Muscle layer of colon (tissue), 2 donors: ENCODE data around the gene TOM1L1.

Experiments
- H3K27ac ChIP-seq: one replicate; pipeline ENCODE4 v1.7.0; 2013; ENCODE audit warnings: low read depth, mild to moderate bottlenecking, low read length, moderate library complexity
- H3K27me3 ChIP-seq, 2 donors: one replicate each; pipeline ENCODE4 v1.7.0; 2013; ENCODE audit warnings: low read length in 2 of 2, mild to moderate bottlenecking in 2 of 2; ENCODE audit not compliant: insufficient read depth in 2 of 2, control insufficient read depth in 1 of 2
- H3K36me3 ChIP-seq: one replicate; pipeline ENCODE4 v1.7.0; 2013; ENCODE audit warnings: mild to moderate bottlenecking, low read length; ENCODE audit not compliant: insufficient read depth
- H3K4me1 ChIP-seq: one replicate; pipeline ENCODE4 v1.7.0; 2013; ENCODE audit warnings: mild to moderate bottlenecking, low read length; ENCODE audit not compliant: insufficient read depth
- H3K4me3 ChIP-seq, 2 donors: one replicate each; pipeline ENCODE4 v1.7.0; 2013; ENCODE audit warnings: low read length in 2 of 2, low read depth in 1 of 2, mild to moderate bottlenecking in 1 of 2, moderate library complexity in 1 of 2
- H3K9ac ChIP-seq: one replicate; pipeline ENCODE4 v1.7.0; 2013; ENCODE audit warnings: low read length
- H3K9me3 ChIP-seq: one replicate; pipeline ENCODE4 v1.7.0; 2013; ENCODE audit warnings: mild to moderate bottlenecking, low read length
- donor health status: abdominal sarcoma.
- donor health status: Adenocarcinoma of cecum.

TOM1L1 gene

GRCh38 chr17:54950116-54950515 lies 49.5 kb downstream of the TOM1L1 start:
- peaks cover 23% of the 10 kb centered on the region for H3K36me3 ChIP-seq
- no peak overlapping the region for H3K9ac ChIP-seq
- H3K9me3 ChIP-seq: no peaks in the 10 kb centered on the region
- H3K4me1 ChIP-seq: no peaks in the 10 kb centered on the region
- no peak overlapping the region for H3K27ac ChIP-seq
- H3K27me3 ChIP-seq: no peaks in the 10 kb centered on the region
- no peak overlapping the region for H3K4me3 ChIP-seq

- H3K27ac ChIP-seq: no peak overlapping the region
- no peak overlapping the region for H3K4me3 ChIP-seq
- H3K36me3 ChIP-seq: peaks cover 25% of the 10 kb centered on the region
- H3K9me3 ChIP-seq: no peaks in the 10 kb centered on the region
- no peaks in the 10 kb centered on the region for H3K27me3 ChIP-seq
- no peak overlapping the region for H3K9ac ChIP-seq
- H3K4me1 ChIP-seq: no peaks in the 10 kb centered on the region
These were observed 50.6 kb downstream of the TOM1L1 start for GRCh38 chr17:54951286-54951685.

- no peak overlapping the region for H3K9ac ChIP-seq
- no peaks in the 10 kb centered on the region for H3K27me3 ChIP-seq
- no peak overlapping the region for H3K4me3 ChIP-seq
- H3K27ac ChIP-seq: no peak overlapping the region
- H3K4me1 ChIP-seq: no peaks in the 10 kb centered on the region
- H3K36me3 ChIP-seq: peaks cover 53% of the 10 kb centered on the region
- H3K9me3 ChIP-seq: no peaks in the 10 kb centered on the region
These were observed 56.1 kb downstream of the TOM1L1 start for GRCh38 chr17:54956791-54957190.

- Histone ChIP-seq H3K9ac (peak overlapping the region; percentile 56), H3K27ac (peak overlapping the region; percentile 74)
These were observed 67.1 kb downstream of the TOM1L1 start for GRCh38 chr17:54967621-54968261.

GRCh38 chr17:54968262-54968987 lies 67.8 kb downstream of the TOM1L1 start, which contains the start of the genes COX11 and STXBP4:
COX11 (minus strand) TSS chr17:54968654; CDS start chr17:54968646, 8 bp downstream.
STXBP4 (plus strand) TSS chr17:54968765; CDS start chr17:54986220, 17,455 bp downstream.
- Histone ChIP-seq H3K4me1 (peaks cover 13% of the 10 kb centered on the region), H3K9me3 (no peaks in the 10 kb centered on the region), H3K36me3 (peaks cover 14% of the 10 kb centered on the region), H3K4me3 (peak within 1 kb of the TSS; percentile 85 to 96), H3K27ac (peak within 1 kb of the TSS; percentile 92), H3K9ac (peak within 1 kb of the TSS; percentile 56), H3K27me3 (no peaks in the 10 kb centered on the region)

More at GRCh38 chr17:54967621-54968261, 67.1 kb downstream of the TOM1L1 start:
- Histone ChIP-seq H3K27me3 (no peaks in the 10 kb centered on the region), H3K36me3 (peaks cover 18% of the 10 kb centered on the region), H3K4me1 (peaks cover 13% of the 10 kb centered on the region), H3K9me3 (no peaks in the 10 kb centered on the region), H3K4me3 (peak overlapping the region; percentile 85 to 96)

- H3K27ac ChIP-seq: peak overlapping the region; percentile 92
These were observed 68.3 kb downstream of the TOM1L1 start for GRCh38 chr17:54968988-54969332.

GRCh38 chr17:54969658-54970572 lies 69.3 kb downstream of the TOM1L1 start:
- peaks cover 13% of the 10 kb centered on the region for H3K4me1 ChIP-seq
- H3K4me3 ChIP-seq: peak overlapping the region in 1 of 2 donors; percentile 96
- no peaks in the 10 kb centered on the region for H3K27me3 ChIP-seq
- H3K27ac ChIP-seq: peak overlapping the region; percentile 92
- no peaks in the 10 kb centered on the region for H3K9me3 ChIP-seq
- peak overlapping the region; percentile 56 for H3K9ac ChIP-seq
- peaks cover under 1% of the 10 kb centered on the region for H3K36me3 ChIP-seq

More at GRCh38 chr17:54968988-54969332, 68.3 kb downstream of the TOM1L1 start:
- H3K4me1 ChIP-seq: peaks cover 13% of the 10 kb centered on the region
- H3K9me3 ChIP-seq: no peaks in the 10 kb centered on the region
- peak overlapping the region; percentile 56 for H3K9ac ChIP-seq
- H3K4me3 ChIP-seq: peak overlapping the region; percentile 85 to 96
- peaks cover 9% of the 10 kb centered on the region for H3K36me3 ChIP-seq
- H3K27me3 ChIP-seq: no peaks in the 10 kb centered on the region

- Histone ChIP-seq H3K9me3 (no peaks in the 10 kb centered on the region), H3K36me3 (no peaks in the 10 kb centered on the region), H3K9ac (no peak overlapping the region), H3K4me3 (no peak overlapping the region), H3K4me1 (peaks cover 13% of the 10 kb centered on the region), H3K27me3 (no peaks in the 10 kb centered on the region), H3K27ac (no peak overlapping the region)
These were observed 70.5 kb downstream of the TOM1L1 start for GRCh38 chr17:54971147-54971546.

- Histone ChIP-seq H3K4me1 (peaks cover 12% of the 10 kb centered on the region), H3K9ac (no peak overlapping the region), H3K27ac (no peak overlapping the region), H3K27me3 (no peaks in the 10 kb centered on the region), H3K9me3 (no peaks in the 10 kb centered on the region), H3K36me3 (no peaks in the 10 kb centered on the region), H3K4me3 (no peak overlapping the region)
These were observed 71.2 kb downstream of the TOM1L1 start for GRCh38 chr17:54971901-54972300.

GRCh38 chr17:54972406-54973138 lies 71.9 kb downstream of the TOM1L1 start:
- Histone ChIP-seq H3K4me3 (no peak overlapping the region), H3K27ac (no peak overlapping the region), H3K27me3 (no peaks in the 10 kb centered on the region), H3K9ac (no peak overlapping the region), H3K4me1 (peaks cover 8% of the 10 kb centered on the region), H3K36me3 (no peaks in the 10 kb centered on the region), H3K9me3 (no peaks in the 10 kb centered on the region)
